ENCODE measurements around the gene GRIN1.

The GRIN1 gene

GRCh38 chr9:137183980-137184595 lies 45.1 kb downstream of the GRIN1 start:
- peaks cover 68 to 86% (median 82%) of the 10 kb centered on the region in 11 experiments for H3K36me3 ChIP-seq
- no peak for TF ChIP-seq Cebpa-rat (IDR thresholded peaks at IDR 0.05)

GRCh38 chr9:137184881-137185660 lies 46.1 kb downstream of the GRIN1 start:
- Histone ChIP-seq H3K27ac (no peak overlapping the region), H3K4me2 (0 out of 22 replicates have a peak overlapping the region, but pooled peaks of 1 of the 11 experiments have one; percentile 100), H3K9me3 (replicated peaks in 1 of 11) (no peaks in the 10 kb centered on the region), H3K36me3 (peaks cover 66 to 81% (median 77%) of the 10 kb centered on the region in 11 experiments), H3K4me3 (no peak overlapping the region), H3K4me1 (peaks cover 29 to 36% (median 31%) of the 10 kb centered on the region in 10 experiments), H3K9ac (peak overlapping the region in 4 of 11 experiments; percentile 10 to 29 (median 16); a peak in 2 of 22 replicates), H3K27me3 (no peaks in the 10 kb centered on the region), H4K20me1 (peaks cover 10 to 91% (median 54%) of the 10 kb centered on the region in 11 experiments; a peak in 21 of 22 replicates)
- no peak for TF ChIP-seq Cebpa-rat (IDR thresholded peaks at IDR 0.05)

More at GRCh38 chr9:137183980-137184595, 45.1 kb downstream of the GRIN1 start:
- Histone ChIP-seq H3K4me1 (peaks cover 20 to 31% (median 25%) of the 10 kb centered on the region in 10 experiments), H3K9ac (no peak overlapping the region), H3K4me2 (no peak overlapping the region), H3K9me3 (replicated peaks in 1 of 11) (no peaks in the 10 kb centered on the region), H3K4me3 (no peak overlapping the region), H3K27ac (no peak overlapping the region), H3K27me3 (no peaks in the 10 kb centered on the region), H4K20me1 (peaks cover 0 to 91% (median 45%) of the 10 kb centered on the region in 11 experiments; a peak in 20 of 22 replicates)

- Histone ChIP-seq H3K9me3 (replicated peaks in 1 of 11) (no peaks in the 10 kb centered on the region), H3K36me3 (peaks cover 64 to 81% (median 77%) of the 10 kb centered on the region in 11 experiments), H3K27ac (no peak overlapping the region), H3K4me2 (peak overlapping the region; percentile 93 to 100 (median 99); a peak in 21 of 22 replicates), H3K4me3 (peak overlapping the region in 2 of 10 experiments; percentile 84 to 94; a peak in 1 of 20 replicates), H3K4me1 (peaks cover 38 to 45% (median 39%) of the 10 kb centered on the region in 10 experiments), H3K9ac (peak overlapping the region in 9 of 11 experiments; percentile 6 to 95 (median 29); a peak in 9 of 22 replicates), H3K27me3 (no peaks in the 10 kb centered on the region), H4K20me1 (peaks cover 11 to 91% (median 63%) of the 10 kb centered on the region in 11 experiments; a peak in 21 of 22 replicates)
- TF ChIP-seq Cebpa-rat (IDR thresholded peaks at IDR 0.05) = no peak
Measured at GRCh38 chr9:137185921-137186320, 47.0 kb downstream of the GRIN1 start.

GRCh38 chr9:137186385-137186784 lies 47.4 kb downstream of the GRIN1 start:
- peak overlapping the region in 8 of 10 experiments; percentile 83 to 99 (median 96); a peak in 10 of 20 replicates for H3K4me3 ChIP-seq
- no peaks in the 10 kb centered on the region for H3K27me3 ChIP-seq
- peaks cover 12 to 91% (median 68%) of the 10 kb centered on the region in 11 experiments; a peak in 21 of 22 replicates for H4K20me1 ChIP-seq
- peak overlapping the region in 10 of 11 experiments; percentile 6 to 95 (median 92); a peak in 16 of 22 replicates for H3K9ac ChIP-seq
- peaks cover 42 to 49% (median 44%) of the 10 kb centered on the region in 10 experiments for H3K4me1 ChIP-seq
- H3K4me2 ChIP-seq = peak overlapping the region; percentile 93 to 100 (median 99)
- peaks cover 63 to 81% (median 77%) of the 10 kb centered on the region in 11 experiments for H3K36me3 ChIP-seq
- no peak overlapping the region for H3K27ac ChIP-seq
- no peaks in the 10 kb centered on the region for H3K9me3 ChIP-seq (replicated peaks in 1 of 11)
- TF ChIP-seq Cebpa-rat (IDR thresholded peaks at IDR 0.05) = no peak

GRCh38 chr9:137187386-137187785 lies 48.4 kb downstream of the GRIN1 start:
- Histone ChIP-seq H4K20me1 (peaks cover 12 to 93% (median 72%) of the 10 kb centered on the region in 11 experiments; a peak in 21 of 22 replicates), H3K27me3 (no peaks in the 10 kb centered on the region), H3K27ac (peak overlapping the region in 4 of 11 experiments; percentile 86 to 94 (median 92); a peak in 7 of 22 replicates)

GRCh38 chr9:137188086-137188489 lies 49.1 kb downstream of the GRIN1 start:
- peaks cover 12 to 93% (median 79%) of the 10 kb centered on the region in 11 experiments; a peak in 21 of 22 replicates for H4K20me1 ChIP-seq
- no peaks in the 10 kb centered on the region for H3K9me3 ChIP-seq (replicated peaks in 1 of 11)
- no peaks in the 10 kb centered on the region for H3K27me3 ChIP-seq
- H3K36me3 ChIP-seq = peaks cover 47 to 81% (median 68%) of the 10 kb centered on the region in 11 experiments
- peak overlapping the region; percentile 83 to 99 (median 98) for H3K4me3 ChIP-seq
- peak overlapping the region; percentile 86 to 95 (median 93) for H3K9ac ChIP-seq
- peak overlapping the region; percentile 82 to 94 (median 89) for H3K27ac ChIP-seq
- peaks cover 48 to 66% (median 59%) of the 10 kb centered on the region in 10 experiments for H3K4me1 ChIP-seq
- TF ChIP-seq Cebpa-rat (IDR thresholded peaks at IDR 0.05) = no peak
- peak overlapping the region; percentile 93 to 100 (median 99) for H3K4me2 ChIP-seq

More at GRCh38 chr9:137187386-137187785, 48.4 kb downstream of the GRIN1 start:
- Histone ChIP-seq H3K9ac (peak overlapping the region; percentile 86 to 95 (median 93)), H3K4me1 (peaks cover 47 to 59% (median 53%) of the 10 kb centered on the region in 10 experiments), H3K4me2 (peak overlapping the region; percentile 93 to 100 (median 99)), H3K4me3 (peak overlapping the region; percentile 83 to 99 (median 98)), H3K36me3 (peaks cover 54 to 81% (median 75%) of the 10 kb centered on the region in 11 experiments), H3K9me3 (replicated peaks in 1 of 11) (no peaks in the 10 kb centered on the region)
- TF ChIP-seq Cebpa-rat (IDR thresholded peaks at IDR 0.05) = no peak

- Histone ChIP-seq H3K36me3 (peaks cover 41 to 80% (median 62%) of the 10 kb centered on the region in 11 experiments), H3K4me1 (peaks cover 48 to 70% (median 60%) of the 10 kb centered on the region in 10 experiments)
- no peak for TF ChIP-seq Cebpa-rat (IDR thresholded peaks at IDR 0.05)
Measured at GRCh38 chr9:137188490-137189296, 49.7 kb downstream of the GRIN1 start, which contains the start of the genes ANAPC2 and SSNA1. ANAPC2 (minus strand) TSS chr9:137188560; CDS start chr9:137188532, 28 bp downstream. SSNA1 (plus strand) TSS chr9:137188676; CDS start chr9:137188727, 51 bp downstream.

More at GRCh38 chr9:137188490-137189296, 49.7 kb downstream of the GRIN1 start, which contains the start of the genes ANAPC2 and SSNA1:
- no peaks in the 10 kb centered on the region for H3K27me3 ChIP-seq
- H3K9me3 ChIP-seq (replicated peaks in 1 of 11) = no peaks in the 10 kb centered on the region
- H3K4me2 ChIP-seq = peak within 1 kb of the TSS; percentile 93 to 100 (median 100)
- H3K4me3 ChIP-seq = peak within 1 kb of the TSS; percentile 83 to 99 (median 98)
- peaks cover 12 to 96% (median 83%) of the 10 kb centered on the region in 11 experiments; a peak in 21 of 22 replicates for H4K20me1 ChIP-seq
- peak within 1 kb of the TSS; percentile 86 to 95 (median 93) for H3K9ac ChIP-seq
- peak within 1 kb of the TSS; percentile 82 to 94 (median 89) for H3K27ac ChIP-seq

Measured in BLaER1 treated with 17β-estradiol and CSF1 and Interleukin-3, amounts not matched to agents 10 nM and 100 nM (cell line).